Mesodermal cell (in vitro differentiated cells): ENCODE data around the gene CCDC60.

Experiments used
- H3K27ac ChIP-seq: 2 replicates; pipeline ENCODE4 v1.7.0; 2013; ENCODE audit warnings: mild to moderate bottlenecking, low read depth, low read length, moderate library complexity; ENCODE audit not compliant: severe bottlenecking
- H3K36me3 ChIP-seq: 2 replicates; pipeline ENCODE4 v1.7.1; 2013; ENCODE audit warnings: mild to moderate bottlenecking, low read length, moderate library complexity; ENCODE audit not compliant: control insufficient read depth, insufficient read depth
- H3K4me1 ChIP-seq: one replicate; pipeline ENCODE4 v1.7.1; 2013; ENCODE audit warnings: mild to moderate bottlenecking, low read length; ENCODE audit not compliant: insufficient read depth, control insufficient read depth, poor library complexity, severe bottlenecking
- H3K4me3 ChIP-seq: 2 replicates; pipeline ENCODE4 v1.7.0; 2013; ENCODE audit warnings: low read length, control low read depth, mild to moderate bottlenecking; ENCODE audit not compliant: insufficient read depth, poor library complexity, severe bottlenecking; ENCODE audit errors: extremely low read depth
- H3K9me3 ChIP-seq: 2 replicates; pipeline ENCODE4 v1.7.1; 2013; ENCODE audit warnings: mild to moderate bottlenecking, low read length, moderate library complexity; ENCODE audit not compliant: control insufficient read depth
- WGBS, 2 experiments: methylation state at CpG; one replicate each; pipeline ENCODE4 v1.1.5; 2013; ENCODE audit warnings: missing lambda C conversion rate in 2 of 2; ENCODE audit not compliant: insufficient coverage in 2 of 2; 5-methylcytosine and 5-hydroxymethylcytosine counted together

Gene CCDC60

DNA sequence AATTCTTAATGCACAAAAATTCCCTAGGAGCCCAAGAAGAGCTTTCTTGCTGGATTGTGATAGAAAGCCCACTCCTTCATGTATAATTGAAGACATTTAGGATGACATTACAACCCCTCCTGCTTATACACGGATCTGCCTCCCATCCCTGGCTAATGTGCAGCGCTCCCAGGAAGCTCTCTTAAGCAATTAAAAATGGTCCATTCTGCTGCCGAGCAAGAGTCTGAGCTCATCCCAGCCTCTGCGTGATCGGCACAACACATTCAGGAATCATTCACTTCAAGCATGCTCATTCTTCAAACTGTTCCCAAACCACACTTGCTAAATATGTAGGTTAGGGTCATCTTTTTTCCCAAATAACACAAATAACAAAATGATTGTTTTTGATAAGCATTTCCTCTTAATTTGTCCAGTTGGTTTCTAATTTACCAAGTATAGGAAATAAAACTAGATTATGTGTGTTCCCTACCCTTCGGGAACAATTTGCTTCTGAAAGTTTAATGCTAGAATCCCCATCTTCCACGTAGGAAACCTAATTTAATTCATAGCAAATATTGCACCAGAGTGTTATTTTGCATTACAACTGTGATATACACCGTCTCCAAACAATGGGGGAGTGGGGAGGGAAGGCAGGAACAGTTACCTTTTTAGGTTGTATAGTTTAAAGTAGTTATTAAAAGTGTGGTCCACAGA, 241.7 kb downstream of the CCDC60 start:
- Histone ChIP-seq H3K27ac (no peak overlapping the region), H3K4me1 (no peaks in the 10 kb centered on the region), H3K9me3 (no peaks in the 10 kb centered on the region), H3K36me3 (no peaks in the 10 kb centered on the region), H3K4me3 (no peak overlapping the region)
- 81 to 90% methylated on average over 2 to 3 of the region's 8 CpGs for WGBS, 2 experiments

DNA sequence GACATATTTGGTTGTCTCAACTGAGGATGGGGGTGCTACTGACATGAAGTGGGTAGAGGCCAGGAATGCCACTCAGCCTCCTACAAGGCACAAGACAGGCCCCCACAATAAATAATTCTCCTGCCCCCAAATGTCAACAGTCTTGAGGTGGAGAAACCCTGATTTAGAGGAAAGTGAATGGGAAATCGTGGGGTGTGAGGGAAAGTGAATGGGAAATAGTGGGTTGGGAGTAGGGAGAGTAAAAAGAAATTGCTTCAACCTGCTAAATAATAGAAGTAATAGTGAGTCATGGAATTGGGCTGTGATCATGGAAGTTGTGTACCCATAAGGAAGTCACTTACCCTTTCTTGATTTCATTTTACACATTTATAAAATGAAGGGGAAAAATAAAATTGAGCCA, 242.4 kb downstream of the CCDC60 start:
- 25% methylated on average over 1 of the region's 1 CpG; no CpG with 5 or more reads in 1 of the 2 experiments for WGBS, 2 experiments
- no peaks in the 10 kb centered on the region for H3K4me1 ChIP-seq

GRCh38 chr12:119578112-119578511, 243.6 kb downstream of the CCDC60 start:
- no peaks in the 10 kb centered on the region for H3K36me3 ChIP-seq
- H3K9me3 ChIP-seq: no peaks in the 10 kb centered on the region
- no peaks in the 10 kb centered on the region for H3K4me1 ChIP-seq
- no CpG with 5 or more reads among the region's 2 CpGs for WGBS, 2 experiments
- no peak overlapping the region for H3K27ac ChIP-seq
- H3K4me3 ChIP-seq: no peak overlapping the region

More for the DNA sequence above, 242.4 kb downstream of the CCDC60 start:
- no peaks in the 10 kb centered on the region for H3K36me3 ChIP-seq
- no peak overlapping the region for H3K27ac ChIP-seq
- no peaks in the 10 kb centered on the region for H3K9me3 ChIP-seq
- H3K4me3 ChIP-seq: no peak overlapping the region

- WGBS, 2 experiments: no CpG with 5 or more reads among the region's 1 CpG
- Histone ChIP-seq H3K4me1 (peaks cover 8% of the 10 kb centered on the region), H3K9me3 (no peaks in the 10 kb centered on the region), H3K36me3 (no peaks in the 10 kb centered on the region), H3K4me3 (no peak overlapping the region), H3K27ac (no peak overlapping the region)
These were observed 254.6 kb downstream of the CCDC60 start for GRCh38 chr12:119589097-119589496.

- no peak overlapping the region for H3K27ac ChIP-seq
- H3K4me1 ChIP-seq: peaks cover 8% of the 10 kb centered on the region
- 78 to 100% methylated on average over 3 of the region's 4 CpGs for WGBS, 2 experiments
These were observed 255.1 kb downstream of the CCDC60 start for GRCh38 chr12:119589634-119590033.

More at GRCh38 chr12:119589634-119590033, 255.1 kb downstream of the CCDC60 start:
- H3K9me3 ChIP-seq: no peaks in the 10 kb centered on the region
- H3K36me3 ChIP-seq: no peaks in the 10 kb centered on the region
- H3K4me3 ChIP-seq: no peak overlapping the region
